ACC112 (cell line): ENCODE results near the gene ARF6.
"Not testable (repeated sequence)": the region's sequence is repeated elsewhere in the genome, so short reads cannot be mapped to it uniquely, and the experiment has no call there.

Source experiments
- H2AFZ ChIP-seq: fragments of 200-600 bp; sonication (generic); one replicate; pipeline ENCODE4 v1.6.0; 2017; ENCODE audit warnings: antibody characterized with exemption, low read length; ENCODE audit not compliant: unreplicated experiment
- H3K27ac ChIP-seq: fragments of 200-600 bp; sonication (generic); 2 replicates; pipeline ENCODE4 v1.5.1; 2014; ENCODE audit warnings: low read depth, mild to moderate bottlenecking, antibody characterized with exemption, low read length, moderate library complexity
- H3K27me3 ChIP-seq: fragments of 200-600 bp; sonication (generic); 2 replicates; pipeline ENCODE4 v1.6.1; 2014; ENCODE audit warnings: mild to moderate bottlenecking, antibody characterized with exemption, low read length, moderate library complexity, mixed read lengths; ENCODE audit not compliant: insufficient read depth
- H3K36me3 ChIP-seq: fragments of 200-600 bp; sonication (generic); 2 replicates; pipeline ENCODE4 v1.6.1; 2016; ENCODE audit warnings: mild to moderate bottlenecking, antibody characterized with exemption, low read length, moderate library complexity, mixed read lengths; ENCODE audit not compliant: insufficient read depth
- H3K4me1 ChIP-seq: fragments of 200-600 bp; sonication (generic); one replicate; pipeline ENCODE4 v1.6.1; 2016; ENCODE audit warnings: low read length, mixed read lengths; ENCODE audit not compliant: insufficient read depth, unreplicated experiment, control insufficient read depth
- H3K4me3 ChIP-seq: fragments of 200-600 bp; sonication (generic); 2 replicates; pipeline ENCODE4 v1.5.1; 2014; ENCODE audit warnings: mild to moderate bottlenecking, low read depth, low read length
- H3K79me2 ChIP-seq: fragments of 200-600 bp; sonication (generic); one replicate; pipeline ENCODE4 v1.6.0; 2016; ENCODE audit warnings: low read length; ENCODE audit not compliant: control insufficient read depth, unreplicated experiment, insufficient read depth

ARF6 gene

DNA sequence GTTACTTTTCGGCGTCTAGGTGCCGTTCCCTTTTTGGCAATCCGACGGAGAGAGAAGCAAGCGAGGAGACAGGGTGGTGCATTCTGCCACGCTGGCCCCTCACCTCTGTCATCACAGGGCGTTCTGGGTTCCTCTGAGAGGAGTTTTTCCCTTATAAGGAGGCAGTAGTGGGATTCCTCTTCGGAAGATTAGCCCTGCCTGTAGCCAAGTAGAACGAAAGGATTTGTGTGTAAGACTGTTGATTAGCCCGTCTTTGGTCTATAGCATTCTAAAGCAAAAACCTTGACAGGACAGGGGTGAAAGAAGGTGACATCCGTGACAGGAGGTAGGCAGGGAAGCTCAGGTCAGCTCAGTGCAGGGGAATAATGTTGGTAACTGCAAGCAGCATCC lies 31.2 kb upstream of the ARF6 start:
- H3K36me3 ChIP-seq, result no peaks in the 10 kb centered on the region
- H3K27ac ChIP-seq, result peak overlapping the region; percentile 98
- peak overlapping the region; percentile 86 for H2AFZ ChIP-seq
- peaks cover 18% of the 10 kb centered on the region for H3K4me1 ChIP-seq
- H3K27me3 ChIP-seq, result no peaks in the 10 kb centered on the region
- peaks cover 3% of the 10 kb centered on the region for H3K79me2 ChIP-seq
- peak overlapping the region; percentile 85 for H3K4me3 ChIP-seq

DNA sequence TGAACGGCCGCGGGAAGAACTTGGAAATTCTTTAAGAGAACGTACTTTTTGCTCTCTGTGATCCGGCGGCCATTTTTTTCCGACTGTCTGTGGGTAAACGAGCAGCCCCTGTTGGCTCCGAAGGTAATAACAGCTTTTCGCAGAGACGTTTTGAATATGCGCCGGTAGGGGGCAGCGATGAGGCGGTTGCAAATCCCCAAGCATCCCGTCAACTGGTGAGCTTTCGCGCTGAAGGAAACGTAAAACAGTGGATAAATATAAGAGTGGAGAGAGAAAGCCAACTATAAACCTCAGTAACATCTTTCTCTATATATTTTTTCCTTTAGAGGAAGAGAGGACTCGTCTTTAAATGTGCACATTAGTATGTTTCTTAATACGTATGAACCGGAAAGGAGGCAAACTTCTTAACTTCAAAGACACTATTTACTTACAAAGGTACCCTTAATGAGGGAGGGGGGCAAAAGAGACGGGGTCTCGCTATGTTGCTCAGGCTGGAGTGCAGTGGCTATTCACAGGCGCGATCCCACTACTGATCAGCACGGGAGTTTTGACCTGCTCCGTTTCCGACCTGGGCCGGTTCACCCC lies 30.7 kb upstream of the ARF6 start:
- H3K79me2 ChIP-seq, result peaks cover 3% of the 10 kb centered on the region
- H3K4me1 ChIP-seq, result peaks cover 18% of the 10 kb centered on the region
- H2AFZ ChIP-seq, result peak overlapping the region; percentile 86
- peak overlapping the region; percentile 98 for H3K27ac ChIP-seq
- H3K27me3 ChIP-seq, result no peaks in the 10 kb centered on the region
- no peaks in the 10 kb centered on the region for H3K36me3 ChIP-seq
- H3K4me3 ChIP-seq, result peak overlapping the region; percentile 85

- H3K79me2 ChIP-seq, result peaks cover 3% of the 10 kb centered on the region
- peaks cover 21% of the 10 kb centered on the region for H3K4me1 ChIP-seq
- peak overlapping the region; percentile 69 for H2AFZ ChIP-seq
- H3K4me3 ChIP-seq, result peak overlapping the region; percentile 81
- H3K27me3 ChIP-seq, result no peaks in the 10 kb centered on the region
- peak overlapping the region; percentile 86 for H3K27ac ChIP-seq
- no peaks in the 10 kb centered on the region for H3K36me3 ChIP-seq
Observed at GRCh38 chr14:49863487-49864281, 29.2 kb upstream of the ARF6 start.

DNA sequence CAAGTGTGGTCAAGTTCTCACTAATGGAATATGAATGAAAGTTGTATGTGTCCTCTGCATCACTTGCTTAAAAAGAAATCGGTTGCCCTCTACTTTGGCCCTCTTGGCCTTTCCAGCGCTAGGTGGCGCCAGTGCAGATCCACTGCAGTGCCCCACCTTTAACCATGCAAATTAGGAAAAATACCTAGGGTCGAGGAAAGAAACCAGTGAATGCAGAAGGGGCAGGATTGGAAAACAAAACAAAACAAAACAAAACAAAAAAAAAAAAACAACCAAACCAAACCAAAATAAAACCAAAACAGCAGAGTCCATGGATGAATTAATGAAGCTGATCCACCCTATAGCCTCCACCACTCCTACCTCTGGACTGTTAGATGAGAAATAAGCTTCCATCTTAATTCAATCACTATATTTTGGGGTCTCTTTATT lies 27.4 kb upstream of the ARF6 start:
- no peaks in the 10 kb centered on the region for H3K36me3 ChIP-seq
- H3K4me3 ChIP-seq, result no peak overlapping the region
- H3K4me1 ChIP-seq, result peaks cover 22% of the 10 kb centered on the region
- H2AFZ ChIP-seq, result no peak overlapping the region
- no peak overlapping the region for H3K27ac ChIP-seq
- peaks cover 3% of the 10 kb centered on the region for H3K79me2 ChIP-seq
- H3K27me3 ChIP-seq, result no peaks in the 10 kb centered on the region

DNA sequence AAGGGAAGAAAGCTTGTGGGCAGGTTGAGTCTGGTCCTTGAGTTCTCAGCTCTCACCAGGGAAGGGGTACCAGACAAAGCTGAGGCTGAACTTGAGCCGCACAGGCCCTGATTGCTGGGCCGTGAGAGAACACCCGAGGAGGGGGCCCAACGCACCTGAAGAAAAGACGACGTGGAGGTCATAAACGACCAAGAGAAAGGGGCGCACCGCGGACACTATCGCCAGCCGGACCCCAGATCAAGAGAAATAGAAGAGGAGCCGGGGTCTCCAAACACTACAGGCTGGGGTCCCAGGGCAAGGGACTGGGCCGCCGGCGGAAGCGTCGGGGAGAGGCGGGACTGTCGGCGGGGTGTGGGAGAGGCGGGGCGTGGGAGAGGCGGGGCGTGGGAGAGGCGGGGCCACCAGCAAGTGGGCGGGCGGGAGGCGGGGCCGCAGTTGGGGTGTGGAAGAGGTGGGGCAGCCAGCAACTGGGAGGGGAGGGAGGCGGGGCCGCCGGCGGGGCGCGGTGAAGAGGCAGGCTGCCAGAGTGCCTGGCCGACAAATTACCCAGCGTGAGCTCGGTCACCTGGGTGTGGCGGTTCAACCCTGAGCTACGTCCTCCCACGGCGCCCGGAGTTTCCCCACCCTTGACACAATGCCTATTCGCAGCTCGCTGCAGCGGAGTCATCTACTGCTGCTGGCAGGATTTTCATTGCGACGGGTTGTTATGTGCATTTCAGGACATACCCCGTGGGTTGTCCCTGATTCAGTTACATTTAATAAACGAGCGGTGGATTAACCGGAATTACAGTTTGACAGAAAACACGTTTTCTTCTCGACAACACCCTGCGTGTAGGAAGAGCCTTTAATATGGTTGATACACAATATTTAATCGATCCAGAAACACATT lies 24.8 kb upstream of the ARF6 start:
- H3K27me3 ChIP-seq, result no peaks in the 10 kb centered on the region
- peaks cover 3% of the 10 kb centered on the region for H3K79me2 ChIP-seq
- no peaks in the 10 kb centered on the region for H3K36me3 ChIP-seq
- H3K4me3 ChIP-seq, result peak overlapping the region; percentile 95
- H3K27ac ChIP-seq, result peak overlapping the region; percentile 72
- H2AFZ ChIP-seq, result peak overlapping the region; percentile 85
- H3K4me1 ChIP-seq, result peaks cover 13% of the 10 kb centered on the region

DNA sequence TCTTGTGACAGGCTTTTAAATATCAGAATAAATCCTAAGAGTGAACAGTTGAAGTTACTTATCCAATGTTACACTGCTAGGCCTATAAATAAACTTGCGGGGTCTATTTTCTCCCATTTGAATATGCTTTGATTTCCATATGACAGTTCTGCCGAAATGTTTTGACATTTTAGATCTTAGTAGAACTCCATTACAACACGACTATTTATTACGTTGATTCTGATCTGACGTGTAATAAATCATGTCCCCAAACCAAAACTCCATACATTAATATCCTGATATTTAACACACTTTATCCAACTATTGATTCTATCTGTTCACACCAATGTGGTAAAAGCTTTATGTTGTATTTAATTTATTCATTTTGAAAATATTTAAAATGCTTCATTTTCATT lies 24.2 kb upstream of the ARF6 start:
- Histone ChIP-seq H3K36me3 (no peaks in the 10 kb centered on the region), H2AFZ (peak overlapping the region; percentile 73), H3K4me3 (peak overlapping the region; percentile 79), H3K27me3 (no peaks in the 10 kb centered on the region), H3K4me1 (peaks cover 14% of the 10 kb centered on the region), H3K27ac (peak overlapping the region; percentile 72), H3K79me2 (peaks cover 3% of the 10 kb centered on the region)

DNA sequence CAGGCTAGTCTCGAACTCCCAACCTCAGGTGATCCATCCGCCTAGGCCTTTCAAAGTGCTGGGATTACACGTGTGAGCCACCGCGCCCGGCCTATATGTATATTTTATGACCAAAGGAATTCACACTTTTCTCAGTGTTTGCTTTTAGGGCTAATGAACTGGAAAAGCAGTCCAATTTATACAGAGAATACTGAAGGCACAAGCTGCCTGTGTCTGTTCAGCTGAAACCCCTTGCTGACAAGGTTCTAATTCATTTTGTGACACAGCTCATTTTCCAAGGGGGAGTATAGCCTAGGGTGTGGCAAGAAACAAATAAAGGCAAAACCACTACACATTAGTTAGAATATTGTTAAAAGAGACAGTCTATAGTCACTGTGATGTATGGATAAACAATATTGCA lies 22.0 kb upstream of the ARF6 start:
- Histone ChIP-seq H3K36me3 (no peaks in the 10 kb centered on the region), H3K4me3 (no peak overlapping the region), H3K4me1 (peaks cover 11% of the 10 kb centered on the region), H3K27me3 (no peaks in the 10 kb centered on the region), H2AFZ (no peak overlapping the region), H3K27ac (no peak overlapping the region), H3K79me2 (no peaks in the 10 kb centered on the region)

GRCh38 chr14:49873548-49873947 lies 19.3 kb upstream of the ARF6 start:
- not testable (repeated sequence) for H3K4me3 ChIP-seq, H3K36me3 ChIP-seq, H3K27me3 ChIP-seq, H3K4me1 ChIP-seq, H3K27ac ChIP-seq, H3K79me2 ChIP-seq
- H2AFZ ChIP-seq, result peak overlapping the region; percentile 23

GRCh38 chr14:49875640-49876198 lies 17.2 kb upstream of the ARF6 start:
- no peak overlapping the region for H3K4me3 ChIP-seq
- no peaks in the 10 kb centered on the region for H3K27me3 ChIP-seq
- H3K36me3 ChIP-seq, result no peaks in the 10 kb centered on the region
- peaks cover 8% of the 10 kb centered on the region for H3K4me1 ChIP-seq
- H3K27ac ChIP-seq, result no peak overlapping the region
- no peaks in the 10 kb centered on the region for H3K79me2 ChIP-seq
- H2AFZ ChIP-seq, result no peak overlapping the region

- Histone ChIP-seq H3K27me3 (no peaks in the 10 kb centered on the region), H3K36me3 (no peaks in the 10 kb centered on the region), H3K79me2 (no peaks in the 10 kb centered on the region), H2AFZ (no peak overlapping the region), H3K4me3 (no peak overlapping the region), H3K27ac (no peak overlapping the region), H3K4me1 (peaks cover 8% of the 10 kb centered on the region)
Observed at GRCh38 chr14:49876563-49877127, 16.2 kb upstream of the ARF6 start.
